ENCODE results near the gene FBXL13. TPM values are rescaled to one million over a fixed set of nuclear protein-coding genes. Genes with fewer than 3 reads are reported as not detected.

The FBXL13 gene
- total and polyA plus RNA-seq, 12 donors: 0.61 to 6.8 (median 2.7) TPM

DNA sequence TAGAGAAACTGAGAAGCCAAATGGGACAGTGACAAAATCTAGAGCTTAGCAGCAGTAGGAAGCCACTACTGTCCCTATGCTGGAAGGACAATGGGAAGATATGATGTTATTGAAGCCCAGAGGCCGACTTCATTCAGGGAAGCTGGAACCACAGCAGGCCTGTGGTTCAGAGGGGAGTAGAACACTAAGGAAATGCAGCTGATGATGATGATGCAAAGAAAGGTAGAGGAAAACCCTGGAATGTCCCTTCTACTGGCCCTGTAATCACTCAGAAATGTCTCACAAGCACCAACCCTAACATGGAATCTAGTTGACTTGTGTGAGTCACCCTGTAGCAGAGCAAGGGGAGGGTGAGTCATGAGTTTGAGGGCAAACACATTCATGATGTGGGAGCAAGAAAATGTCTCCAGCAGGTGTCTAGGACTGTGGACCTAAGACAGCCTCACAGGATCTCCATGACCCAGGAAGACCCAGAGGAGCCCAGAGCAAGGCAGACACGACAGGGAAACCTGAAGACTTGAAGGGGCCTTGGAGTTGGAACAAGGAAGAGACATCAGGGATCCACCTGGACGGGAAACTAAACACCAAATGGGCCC lies 198.8 kb downstream of the FBXL13 start:
- 94 to 100% (median 98%) methylated on average over 3 of the region's 3 CpGs for WGBS, 4 donors
- Histone ChIP-seq H3K27ac (no peak overlapping the region), H3K4me3 (no peak overlapping the region), H3K27me3 (no peaks in the 10 kb centered on the region), H3K36me3 (replicated peaks in 1 of 2) (no peaks in the 10 kb centered on the region), H3K4me1 (replicated peaks in 1 of 2) (peaks cover 0 to 7% of the 10 kb centered on the region in 2 donors), H3K9me3 (replicated peaks in 1 of 3) (no peaks in the 10 kb centered on the region)
- peak in 5 of 7 donors; percentile 25 to 52 (median 33) for DNase-seq
- TF ChIP-seq, protein P1, sequence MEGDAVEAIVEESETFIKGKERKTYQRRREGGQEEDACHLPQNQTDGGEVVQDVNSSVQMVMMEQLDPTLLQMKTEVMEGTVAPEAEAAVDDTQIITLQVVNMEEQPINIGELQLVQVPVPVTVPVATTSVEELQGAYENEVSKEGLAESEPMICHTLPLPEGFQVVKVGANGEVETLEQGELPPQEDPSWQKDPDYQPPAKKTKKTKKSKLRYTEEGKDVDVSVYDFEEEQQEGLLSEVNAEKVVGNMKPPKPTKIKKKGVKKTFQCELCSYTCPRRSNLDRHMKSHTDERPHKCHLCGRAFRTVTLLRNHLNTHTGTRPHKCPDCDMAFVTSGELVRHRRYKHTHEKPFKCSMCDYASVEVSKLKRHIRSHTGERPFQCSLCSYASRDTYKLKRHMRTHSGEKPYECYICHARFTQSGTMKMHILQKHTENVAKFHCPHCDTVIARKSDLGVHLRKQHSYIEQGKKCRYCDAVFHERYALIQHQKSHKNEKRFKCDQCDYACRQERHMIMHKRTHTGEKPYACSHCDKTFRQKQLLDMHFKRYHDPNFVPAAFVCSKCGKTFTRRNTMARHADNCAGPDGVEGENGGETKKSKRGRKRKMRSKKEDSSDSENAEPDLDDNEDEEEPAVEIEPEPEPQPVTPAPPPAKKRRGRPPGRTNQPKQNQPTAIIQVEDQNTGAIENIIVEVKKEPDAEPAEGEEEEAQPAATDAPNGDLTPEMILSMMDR (IDR thresholded peaks at IDR 0.05): no peak
- no peak for TF ChIP-seq POLR2A (IDR thresholded peaks at IDR 0.05)
- intact Hi-C loops (cut with DNase I): no loop called here

DNA sequence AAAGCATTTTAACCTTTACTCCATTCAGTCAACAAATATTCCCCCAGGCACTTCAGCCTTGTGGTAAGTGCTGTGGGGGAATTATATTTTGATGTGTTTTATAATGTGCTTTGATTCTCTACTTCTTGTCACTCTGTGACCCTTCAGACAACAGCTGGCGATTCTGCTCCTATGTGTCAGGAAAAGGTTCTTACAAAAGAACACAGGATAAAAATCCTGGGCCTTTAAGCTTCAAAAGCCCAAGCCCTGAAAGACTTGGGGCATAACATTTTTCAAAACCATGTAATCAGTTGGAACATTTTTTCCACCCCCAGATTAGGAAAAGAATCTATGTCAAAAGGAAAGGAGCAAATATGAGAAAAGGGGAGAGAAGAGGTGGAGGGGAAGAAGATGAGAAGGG lies 199.6 kb downstream of the FBXL13 start:
- Histone ChIP-seq H3K4me3 (no peak overlapping the region), H3K36me3 (replicated peaks in 1 of 2) (no peaks in the 10 kb centered on the region), H3K27ac (no peak overlapping the region), H3K4me1 (replicated peaks in 1 of 2) (peaks cover 0 to 7% of the 10 kb centered on the region in 2 donors), H3K27me3 (no peaks in the 10 kb centered on the region), H3K9me3 (replicated peaks in 1 of 3) (no peaks in the 10 kb centered on the region)
- intact Hi-C loops (cut with DNase I): no loop called here
- DNase-seq: no peak
- no peak for TF ChIP-seq POLR2A (IDR thresholded peaks at IDR 0.05)
- TF ChIP-seq, protein P1 (IDR thresholded peaks at IDR 0.05): no peak
- WGBS, 4 donors: 75 to 100% (median 90%) methylated on average over 1 of the region's 1 CpG

DNA sequence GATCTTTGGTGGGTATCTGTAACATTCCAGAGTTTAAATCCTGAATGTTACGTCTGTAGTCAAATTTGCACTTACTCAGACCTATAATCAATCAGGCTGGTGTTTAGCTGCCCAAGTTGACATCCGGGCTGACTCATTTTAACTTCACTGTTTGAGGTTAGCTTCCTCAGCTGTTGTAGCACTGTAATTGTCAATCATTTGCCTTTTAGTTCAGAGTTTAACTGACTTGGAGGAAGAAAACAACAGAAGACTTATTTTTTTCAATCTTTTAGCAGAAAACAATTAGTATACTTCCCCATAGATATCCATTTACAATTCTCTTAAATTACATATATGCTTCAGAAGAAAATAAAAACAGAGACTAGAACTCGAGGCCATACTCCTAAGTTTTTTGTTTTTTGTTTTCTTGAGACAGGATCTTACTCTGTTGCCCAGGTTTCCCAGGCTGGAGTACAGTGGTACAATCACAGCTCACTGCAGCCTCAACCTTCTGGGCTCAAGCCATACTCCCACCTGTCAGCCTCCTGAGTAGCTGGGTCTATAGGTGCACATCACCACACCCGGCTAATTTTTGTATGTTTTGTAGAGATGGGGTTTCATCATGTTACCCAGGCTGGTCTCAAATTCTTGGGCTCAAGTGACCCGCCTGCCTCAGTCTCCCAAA lies 200.3 kb downstream of the FBXL13 start:
- H3K9me3 ChIP-seq (replicated peaks in 1 of 3): no peaks in the 10 kb centered on the region
- H3K36me3 ChIP-seq (replicated peaks in 1 of 2): no peaks in the 10 kb centered on the region
- DNase-seq: peak in 2 of 7 donors; percentile 9 to 21
- peaks cover 0 to 7% of the 10 kb centered on the region in 2 donors for H3K4me1 ChIP-seq (replicated peaks in 1 of 2)
- WGBS, 4 donors: 62 to 73% (median 68%) methylated on average over 5 of the region's 5 CpGs
- H3K27ac ChIP-seq: no peak overlapping the region
- intact Hi-C loops (cut with DNase I): no loop called here
- TF ChIP-seq, protein P1 (IDR thresholded peaks at IDR 0.05): no peak
- TF ChIP-seq POLR2A (IDR thresholded peaks at IDR 0.05): no peak
- no peak overlapping the region for H3K4me3 ChIP-seq
- H3K27me3 ChIP-seq: no peaks in the 10 kb centered on the region

DNA sequence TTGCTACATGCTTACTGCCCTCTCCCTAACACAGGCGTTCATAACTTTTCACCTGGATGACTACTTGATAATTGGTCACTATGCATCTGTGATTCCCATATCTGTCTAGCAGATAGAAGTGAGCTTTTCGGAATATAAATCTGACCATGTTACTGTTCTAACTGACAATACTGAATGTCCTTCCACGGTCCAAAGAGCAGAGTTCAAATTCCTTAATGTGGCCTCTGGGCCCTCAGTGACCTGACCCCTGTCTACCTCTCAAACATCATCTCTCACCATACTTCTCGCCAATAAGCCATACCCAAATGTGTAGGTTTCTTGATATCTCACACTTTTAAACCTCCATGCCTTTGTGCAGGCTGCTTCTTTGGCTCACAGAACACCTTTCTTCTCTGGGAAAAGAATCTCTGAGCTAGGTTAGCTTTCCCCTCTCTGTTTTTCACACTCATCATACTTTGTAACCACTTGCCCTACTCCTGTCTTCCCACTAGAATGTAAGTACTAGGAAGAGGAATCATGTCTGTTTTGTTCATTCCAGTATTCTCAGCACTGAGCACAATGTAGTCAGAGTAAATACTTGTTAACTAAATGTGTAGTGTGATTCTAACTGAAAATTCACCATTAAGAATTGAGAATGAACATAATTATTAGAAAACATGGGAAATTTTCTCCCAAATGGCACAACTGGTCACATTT lies 201.0 kb downstream of the FBXL13 start:
- TF ChIP-seq, protein P1 (IDR thresholded peaks at IDR 0.05): no peak
- TF ChIP-seq POLR2A (IDR thresholded peaks at IDR 0.05): no peak
- no peak overlapping the region for H3K4me3 ChIP-seq
- intact Hi-C loops (cut with DNase I): no loop called here
- no peak for DNase-seq
- no peaks in the 10 kb centered on the region for H3K36me3 ChIP-seq (replicated peaks in 1 of 2)
- no peaks in the 10 kb centered on the region for H3K9me3 ChIP-seq (replicated peaks in 1 of 3)
- no peak overlapping the region for H3K27ac ChIP-seq
- WGBS, 4 donors: 85 to 91% (median 87%) methylated on average over 4 of the region's 4 CpGs
- H3K4me1 ChIP-seq (replicated peaks in 1 of 2): peaks cover 0 to 7% of the 10 kb centered on the region in 2 donors
- no peaks in the 10 kb centered on the region for H3K27me3 ChIP-seq
